ENCODE measurements around the gene LRSAM1.

The LRSAM1 gene

GRCh38 chr9:127489471-127490115 lies 38.3 kb downstream of the LRSAM1 start:
- Histone ChIP-seq H3K27me3 (no peaks in the 10 kb centered on the region), H3K9me3 (no peaks in the 10 kb centered on the region), H3K36me3 (peaks cover 99% of the 10 kb centered on the region), H3K4me1 (ENCODE audit: control insufficient read depth in 1 of 2, insufficient read depth in 1 of 2, low read depth in 1 of 2, low read length in 1 of 2) (no peaks in the 10 kb centered on the region), H3K27ac (no peak overlapping the region), H3K4me3 (ENCODE audit: low read depth in 1 of 2, low read length in 1 of 2) (no peak overlapping the region)
- no peak for TF ChIP-seq CTCF (IDR thresholded peaks at IDR 0.05)

GRCh38 chr9:127490535-127491230 lies 39.4 kb downstream of the LRSAM1 start:
- no peak overlapping the region for H3K27ac ChIP-seq
- no peaks in the 10 kb centered on the region for H3K9me3 ChIP-seq
- H3K36me3 ChIP-seq, result peaks cover 100% of the 10 kb centered on the region
- H3K4me1 ChIP-seq (ENCODE audit: control insufficient read depth in 1 of 2, insufficient read depth in 1 of 2, low read depth in 1 of 2, low read length in 1 of 2), result no peaks in the 10 kb centered on the region
- no peak overlapping the region for H3K4me3 ChIP-seq (ENCODE audit: low read depth in 1 of 2, low read length in 1 of 2)
- TF ChIP-seq CTCF (IDR thresholded peaks at IDR 0.05), result no peak
- H3K27me3 ChIP-seq, result no peaks in the 10 kb centered on the region

GRCh38 chr9:127491516-127491915 lies 40.2 kb downstream of the LRSAM1 start:
- peaks cover 100% of the 10 kb centered on the region for H3K36me3 ChIP-seq

GRCh38 chr9:127492616-127493015 lies 41.3 kb downstream of the LRSAM1 start:
- Histone ChIP-seq H3K27ac (no peak overlapping the region), H3K9me3 (no peaks in the 10 kb centered on the region), H3K4me1 (ENCODE audit: control insufficient read depth in 1 of 2, insufficient read depth in 1 of 2, low read depth in 1 of 2, low read length in 1 of 2) (no peaks in the 10 kb centered on the region), H3K36me3 (peaks cover 100% of the 10 kb centered on the region), H3K27me3 (no peaks in the 10 kb centered on the region), H3K4me3 (ENCODE audit: low read depth in 1 of 2, low read length in 1 of 2) (no peak overlapping the region)
- TF ChIP-seq CTCF (IDR thresholded peaks at IDR 0.05), result no peak

More at GRCh38 chr9:127491516-127491915, 40.2 kb downstream of the LRSAM1 start:
- Histone ChIP-seq H3K4me3 (ENCODE audit: low read depth in 1 of 2, low read length in 1 of 2) (no peak overlapping the region), H3K27ac (no peak overlapping the region), H3K9me3 (no peaks in the 10 kb centered on the region), H3K4me1 (ENCODE audit: control insufficient read depth in 1 of 2, insufficient read depth in 1 of 2, low read depth in 1 of 2, low read length in 1 of 2) (no peaks in the 10 kb centered on the region), H3K27me3 (no peaks in the 10 kb centered on the region)
- TF ChIP-seq CTCF (IDR thresholded peaks at IDR 0.05), result no peak

- no peak overlapping the region for H3K4me3 ChIP-seq (ENCODE audit: low read depth in 1 of 2, low read length in 1 of 2)
- no peak overlapping the region for H3K27ac ChIP-seq
- TF ChIP-seq CTCF (IDR thresholded peaks at IDR 0.05), result no peak
- peaks cover 100% of the 10 kb centered on the region for H3K36me3 ChIP-seq
- no peaks in the 10 kb centered on the region for H3K27me3 ChIP-seq
- H3K9me3 ChIP-seq, result no peaks in the 10 kb centered on the region
- no peaks in the 10 kb centered on the region for H3K4me1 ChIP-seq (ENCODE audit: control insufficient read depth in 1 of 2, insufficient read depth in 1 of 2, low read depth in 1 of 2, low read length in 1 of 2)
Observed at GRCh38 chr9:127493592-127494303, 42.4 kb downstream of the LRSAM1 start.

All from neutrophil (primary cell).